ENCODE results near the gene PER3. TPM values are rescaled to one million over a fixed set of nuclear protein-coding genes. Genes with fewer than 3 reads are reported as not detected.
"Not testable (repeated sequence)": the region's sequence is repeated elsewhere in the genome, so short reads cannot be mapped to it uniquely, and the experiment has no call there.

The PER3 gene
- total and polyA plus RNA-seq, 8 donors: 9.9 to 16.1 (median 12.5) TPM

DNA sequence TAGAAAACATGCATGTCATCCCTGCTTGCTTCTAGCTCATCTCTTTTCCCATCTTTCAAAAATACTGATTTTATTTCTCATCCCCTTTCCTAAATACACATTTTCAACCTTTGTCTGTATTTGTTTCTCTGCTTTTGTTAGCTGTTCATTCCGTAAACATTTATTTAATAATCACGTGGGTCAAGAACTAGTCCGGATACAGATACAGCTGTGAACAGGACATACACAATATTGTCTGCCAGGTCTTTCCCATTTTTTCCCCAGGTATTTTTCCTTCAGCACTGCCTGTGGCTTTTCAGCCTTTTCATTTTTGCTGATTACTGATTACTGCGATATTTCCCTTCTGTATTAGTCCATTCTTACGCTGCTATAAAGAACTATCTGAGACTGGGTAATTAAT, 5.7 kb downstream of the PER3 start:
- Histone ChIP-seq H3K36me3 (peaks cover 0 to 37% of the 10 kb centered on the region in 2 donors), H3K4me3 (no peak overlapping the region), H3K27ac (no peak overlapping the region), H3K9me3 (peaks cover 4 to 23% of the 10 kb centered on the region in 2 donors), H3K4me1 (peaks cover 0 to 21% of the 10 kb centered on the region in 2 donors), H3K27me3 (no peaks in the 10 kb centered on the region)
- intact Hi-C loops (cut with DNase I): no loop called here
- DNase-seq: no peak
- no peak for ATAC-seq
- TF ChIP-seq CTCF (IDR thresholded peaks at IDR 0.05): no peak

- H3K4me3 ChIP-seq; H3K27me3 ChIP-seq; DNase-seq; H3K27ac ChIP-seq; intact Hi-C loops (cut with DNase I); ATAC-seq: not testable (repeated sequence)
- Histone ChIP-seq H3K9me3 (peaks cover 4 to 23% of the 10 kb centered on the region in 2 donors), H3K4me1 (peaks cover 0 to 14% of the 10 kb centered on the region in 2 donors), H3K36me3 (peaks cover 0 to 37% of the 10 kb centered on the region in 2 donors)
These were observed 6.9 kb downstream of the PER3 start for GRCh38 chr1:7791027-7791426.

GRCh38 chr1:7795406-7795805, 11.3 kb downstream of the PER3 start:
- intact Hi-C loops (cut with DNase I): no loop called here
- H3K4me3 ChIP-seq: no peak overlapping the region
- no peak for ATAC-seq
- H3K36me3 ChIP-seq: peaks cover 0 to 41% of the 10 kb centered on the region in 2 donors
- no peak for DNase-seq
- no peak for TF ChIP-seq CTCF (IDR thresholded peaks at IDR 0.05)
- H3K9me3 ChIP-seq: peaks cover 4 to 17% of the 10 kb centered on the region in 2 donors
- H3K27me3 ChIP-seq: no peaks in the 10 kb centered on the region
- H3K4me1 ChIP-seq: no peaks in the 10 kb centered on the region
- H3K27ac ChIP-seq: no peak overlapping the region

DNA sequence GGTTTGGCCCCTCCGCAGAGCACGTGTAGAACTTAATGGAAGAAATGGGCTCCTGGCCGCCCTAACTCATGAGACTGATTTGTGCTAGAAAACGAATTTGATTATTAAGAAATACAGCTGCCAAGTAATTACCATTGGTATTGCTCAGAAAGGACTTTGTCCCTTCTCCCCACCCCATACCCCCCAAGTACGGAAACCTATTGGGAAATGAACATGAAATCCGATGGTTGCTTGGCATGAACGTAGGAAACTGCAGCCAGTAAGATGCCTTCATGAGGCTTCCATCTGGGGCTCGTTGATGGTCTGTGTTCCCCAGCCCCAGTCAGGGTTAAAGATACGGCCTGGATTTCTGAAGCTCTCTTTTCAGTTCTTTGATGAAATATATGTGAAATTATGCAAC, 21.4 kb downstream of the PER3 start:
- DNase-seq (no peak), ATAC-seq (no peak)
- Histone ChIP-seq H3K27me3 (no peaks in the 10 kb centered on the region), H3K4me1 (no peaks in the 10 kb centered on the region), H3K9me3 (no peaks in the 10 kb centered on the region), H3K4me3 (no peak overlapping the region), H3K36me3 (peaks cover 6 to 70% of the 10 kb centered on the region in 2 donors), H3K27ac (no peak overlapping the region)
- intact Hi-C loops (cut with DNase I): no loop called here
- no peak for TF ChIP-seq CTCF (IDR thresholded peaks at IDR 0.05)

DNA sequence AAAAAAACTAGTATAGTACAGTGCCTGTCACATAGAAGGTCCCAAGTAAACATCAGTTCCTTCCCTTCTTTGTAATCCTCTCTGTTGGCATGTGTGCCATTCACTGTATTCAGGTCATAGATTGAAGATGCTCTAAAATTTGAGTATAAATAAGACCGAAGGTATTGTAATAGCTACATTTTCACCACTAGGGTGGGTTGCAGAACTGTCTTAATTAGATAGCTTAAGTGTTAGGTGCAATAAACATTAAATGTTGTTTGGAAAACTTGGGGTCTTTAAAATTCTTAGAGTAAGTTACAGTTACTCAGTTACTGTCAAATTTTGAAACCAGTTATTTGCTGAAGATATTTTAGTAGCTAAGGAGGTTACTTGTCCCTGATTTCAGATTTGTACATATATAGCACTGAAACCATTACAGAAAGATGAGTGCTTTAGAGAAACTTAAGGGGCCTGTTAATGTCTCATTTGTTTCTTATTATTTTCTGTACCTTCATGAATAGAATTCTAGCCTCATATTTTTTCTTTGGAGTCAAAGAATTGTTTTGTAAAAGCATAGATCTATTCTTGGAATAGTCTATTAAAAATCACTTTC, 24.3 kb downstream of the PER3 start:
- Histone ChIP-seq H3K4me1 (no peaks in the 10 kb centered on the region), H3K27ac (no peak overlapping the region), H3K9me3 (peaks cover 0 to 2% of the 10 kb centered on the region in 2 donors), H3K4me3 (no peak overlapping the region), H3K27me3 (no peaks in the 10 kb centered on the region), H3K36me3 (peaks cover 7 to 58% of the 10 kb centered on the region in 2 donors)
- no peak for DNase-seq
- intact Hi-C loops (cut with DNase I): no loop called here
- peak; percentile 56 for ATAC-seq
- peak; percentile 21 to 56 for TF ChIP-seq CTCF (IDR thresholded peaks at IDR 0.05)

DNA sequence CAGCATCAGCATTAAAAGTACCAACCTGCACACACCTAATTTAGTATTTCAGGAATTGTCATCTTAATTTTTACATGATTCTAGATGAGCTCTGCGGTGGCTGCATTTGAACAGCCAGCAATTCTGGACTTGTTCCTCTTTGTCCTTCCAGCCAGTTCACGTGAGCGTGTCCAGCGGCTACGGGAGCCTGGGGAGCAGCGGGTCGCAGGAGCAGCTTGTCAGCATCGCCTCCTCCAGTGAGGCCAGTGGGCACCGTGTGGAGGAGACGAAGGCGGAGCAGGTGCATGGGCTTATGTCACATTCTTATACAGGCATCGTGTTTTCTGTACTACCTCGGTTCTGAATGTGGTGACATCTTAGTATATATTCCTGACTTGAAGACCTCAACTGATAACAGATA, 25.7 kb downstream of the PER3 start:
- Histone ChIP-seq H3K27me3 (no peaks in the 10 kb centered on the region), H3K4me1 (no peaks in the 10 kb centered on the region), H3K9me3 (peaks cover 0 to 11% of the 10 kb centered on the region in 2 donors), H3K27ac (no peak overlapping the region), H3K36me3 (peaks cover 4 to 51% of the 10 kb centered on the region in 2 donors), H3K4me3 (no peak overlapping the region)
- intact Hi-C loops (cut with DNase I): no loop called here
- no peak for ATAC-seq
- no peak for TF ChIP-seq CTCF (IDR thresholded peaks at IDR 0.05)
- DNase-seq: peak in 1 of 4 donors; percentile 82

Measured in left lung (tissue), 10 donors.